NCI-H524 (cell line): ENCODE data around the gene AGXT.

Source experiments
- DNase-seq, 2 experiments: peaks; one replicate each; lab custom pipeline; 2025; lab: John Stamatoyannopoulos, UW

The AGXT gene

DNA sequence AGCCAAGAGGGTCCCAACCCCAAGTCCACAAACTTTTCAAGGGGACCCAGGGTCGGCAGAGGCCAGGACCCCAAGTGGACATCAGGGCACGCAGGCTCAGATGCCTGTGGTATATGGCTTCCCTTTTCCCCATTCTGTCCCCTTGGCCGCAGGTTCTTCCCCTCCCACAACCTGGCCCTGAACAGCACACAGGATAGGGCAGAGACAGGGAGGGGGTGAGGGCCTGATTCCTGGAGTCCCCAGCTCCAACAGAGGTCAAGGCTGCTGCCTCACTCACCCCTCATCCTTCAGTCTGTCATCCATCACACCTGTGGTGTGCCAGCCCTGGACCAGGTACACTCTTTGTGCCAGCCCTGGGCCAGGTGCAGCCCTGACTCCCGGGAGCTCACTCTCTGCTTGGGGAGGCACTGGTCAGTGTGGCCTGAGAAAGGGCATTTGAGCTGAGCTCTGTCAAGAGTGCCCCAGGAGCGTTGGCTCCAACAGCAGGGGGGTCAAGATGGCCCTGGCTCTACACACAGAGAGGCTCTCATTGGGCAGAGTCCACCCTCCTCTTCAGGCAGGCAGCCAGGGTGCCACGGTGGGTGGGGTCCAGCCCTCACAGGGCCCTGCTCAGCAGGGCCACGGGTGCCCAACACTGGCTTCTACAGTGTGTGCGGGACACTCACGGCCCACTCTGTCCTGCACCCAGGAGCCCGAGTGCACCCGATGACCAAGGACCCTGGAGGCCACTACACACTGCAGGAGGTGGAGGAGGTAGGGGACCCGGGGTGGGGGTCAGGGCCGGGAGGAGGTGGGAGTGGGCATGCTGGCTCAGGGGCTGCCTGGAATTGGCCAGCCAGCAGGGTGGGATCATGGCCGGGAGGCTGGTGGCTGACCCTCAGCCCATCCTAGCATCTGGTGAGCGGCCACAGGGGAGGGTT, 1.6 kb downstream of the AGXT start:
- DNase-seq, result no peak

DNA sequence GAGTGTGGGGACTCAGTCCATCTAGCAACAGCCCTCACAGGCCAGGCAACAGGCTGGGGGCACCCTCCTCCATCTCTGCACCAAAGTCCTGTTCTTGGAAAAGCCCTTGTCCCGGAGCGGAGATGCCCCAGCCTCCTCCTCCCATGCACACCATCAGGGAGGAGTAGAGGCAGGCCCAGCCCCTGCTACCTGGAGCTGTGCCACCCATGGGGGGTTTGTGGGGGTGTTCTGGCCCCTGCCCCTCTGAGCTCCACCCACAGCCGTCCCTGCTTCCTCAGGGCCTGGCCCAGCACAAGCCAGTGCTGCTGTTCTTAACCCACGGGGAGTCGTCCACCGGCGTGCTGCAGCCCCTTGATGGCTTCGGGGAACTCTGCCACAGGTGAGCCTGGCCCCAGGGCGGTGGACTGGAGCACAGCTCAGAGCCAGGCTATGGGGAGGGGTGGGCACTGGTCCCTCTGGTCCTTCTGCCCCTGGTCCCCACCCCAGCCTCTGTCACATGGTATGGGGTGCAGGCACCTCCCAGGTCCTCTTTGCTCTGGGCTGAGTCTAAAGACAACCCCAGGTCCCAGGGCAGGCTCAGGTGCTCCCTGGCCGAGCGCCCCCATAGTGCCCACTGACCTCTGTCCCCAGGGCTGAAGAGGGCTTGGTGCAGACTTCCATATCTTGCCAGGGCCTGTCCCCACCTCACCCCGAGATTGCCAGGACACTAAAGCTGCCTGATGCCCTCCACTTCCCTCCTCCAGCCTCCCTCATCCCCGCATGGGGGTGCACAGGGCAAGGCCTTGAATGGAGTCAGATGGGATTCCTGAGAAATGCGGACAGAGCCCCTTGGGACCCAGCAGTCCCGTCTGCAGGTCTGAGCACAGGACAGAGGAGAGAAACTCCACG, 2.7 kb downstream of the AGXT start:
- DNase-seq, result no peak

GRCh38 chr2:240872317-240873097, 3.9 kb downstream of the AGXT start:
- DNase-seq, result no peak

DNA sequence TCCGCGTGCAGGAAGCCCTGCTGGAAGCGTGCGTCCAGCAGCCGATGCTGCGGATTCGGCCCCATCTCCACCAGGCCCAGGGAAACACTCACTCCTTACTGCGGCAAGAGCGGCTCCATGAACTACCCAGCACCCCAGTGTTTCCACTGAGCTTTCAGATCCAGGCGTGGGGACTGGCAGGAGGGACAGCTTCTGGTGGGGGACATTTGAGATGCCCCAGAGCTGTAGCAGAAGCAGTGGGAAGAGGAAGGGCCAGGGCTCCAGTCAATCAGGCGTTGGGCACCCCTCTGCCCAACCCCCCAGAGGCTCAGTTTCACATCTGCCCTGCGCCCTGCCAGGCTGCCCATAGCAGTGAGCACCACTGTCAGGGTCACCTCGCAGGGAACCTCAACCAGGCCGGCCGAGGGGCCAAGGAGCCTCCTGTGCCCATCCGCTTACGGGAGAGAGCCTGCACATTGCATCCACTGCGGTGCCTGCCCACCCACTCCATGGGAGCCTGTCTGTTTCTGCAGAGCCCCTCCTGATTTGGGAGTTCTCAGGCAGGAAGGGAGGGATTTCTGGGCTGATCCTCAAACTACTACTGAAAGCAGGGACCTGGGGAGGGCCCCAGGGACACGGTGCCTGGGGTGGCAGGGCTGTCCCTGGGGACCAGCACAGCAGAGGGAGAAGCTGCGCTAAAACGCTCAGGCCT, 4.6 kb downstream of the AGXT start:
- no peak for DNase-seq

GRCh38 chr2:240873805-240874714, 5.4 kb downstream of the AGXT start:
- DNase-seq, result no peak

GRCh38 chr2:240874715-240875227, 6.1 kb downstream of the AGXT start:
- no peak for DNase-seq

- DNase-seq, result no peak
Measured at GRCh38 chr2:240875228-240876034, 6.8 kb downstream of the AGXT start.

DNA sequence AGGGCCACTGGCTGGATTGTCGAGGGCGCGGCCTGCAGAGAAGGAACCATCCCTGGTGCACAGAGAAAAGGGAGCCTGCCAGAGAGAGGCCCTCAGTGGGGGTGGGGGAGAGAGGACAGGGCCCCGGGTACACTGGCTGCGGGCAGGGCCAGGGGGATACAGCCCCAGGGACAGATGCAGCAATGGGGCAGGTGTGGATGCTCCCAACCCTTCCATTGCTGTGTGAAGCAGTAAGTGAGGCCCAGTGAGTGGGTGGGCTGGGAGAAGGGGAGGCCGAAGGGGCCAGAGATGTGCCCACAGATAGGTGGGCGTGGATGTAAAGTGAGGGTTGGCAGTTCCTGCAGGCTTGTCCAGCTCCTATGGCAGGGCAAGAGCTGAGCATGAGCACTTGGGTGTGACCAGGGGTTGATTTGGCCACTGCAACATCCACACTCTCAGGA, 7.4 kb downstream of the AGXT start:
- no peak for DNase-seq

- no peak for DNase-seq
Measured at GRCh38 chr2:240876475-240877251, 8.0 kb downstream of the AGXT start.

GRCh38 chr2:240877460-240878340, 9.1 kb downstream of the AGXT start:
- DNase-seq, result no peak

GRCh38 chr2:240878341-240878936, 9.8 kb downstream of the AGXT start:
- DNase-seq, result no peak

DNA sequence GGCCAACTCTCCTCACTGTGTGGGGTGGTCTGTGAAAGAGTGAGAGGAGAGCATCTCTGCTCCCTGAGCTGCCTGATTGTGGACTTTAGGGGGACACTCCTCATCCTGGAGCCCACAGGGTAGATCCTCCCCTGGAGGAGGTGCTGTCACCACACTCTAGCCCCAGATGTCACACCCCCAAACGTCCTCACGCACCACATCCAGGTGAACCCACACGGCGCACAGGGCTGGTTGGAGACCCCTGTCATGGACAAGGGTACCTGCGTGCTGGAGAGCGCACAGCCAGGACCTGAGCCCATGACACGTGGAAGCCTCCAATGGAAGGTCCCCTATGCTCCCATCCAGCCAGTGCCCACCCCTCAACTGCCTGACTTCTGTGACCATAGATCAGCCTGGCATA, 10.5 kb downstream of the AGXT start:
- DNase-seq, result no peak

DNA sequence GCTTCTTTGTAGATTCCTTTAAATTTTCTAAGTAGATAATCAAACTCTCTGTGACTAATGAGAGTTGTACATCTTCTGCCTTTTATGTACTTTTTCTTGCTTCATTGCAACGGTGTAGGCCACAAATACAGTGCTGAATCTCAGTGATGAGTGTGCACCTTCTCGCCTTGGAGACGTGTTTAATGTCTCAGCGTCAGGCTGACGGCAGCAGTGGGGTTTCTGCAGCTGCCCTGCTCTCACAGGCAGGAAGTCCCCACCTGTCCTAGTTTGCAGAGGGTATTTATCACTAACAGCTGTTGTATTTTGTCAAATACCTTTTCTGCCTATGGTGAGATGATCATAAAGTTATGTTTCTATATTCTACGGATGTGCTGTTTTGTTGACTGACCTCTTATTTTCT, 13.3 kb downstream of the AGXT start:
- DNase-seq, result peak in 1 of 2 experiments; percentile 52

DNA sequence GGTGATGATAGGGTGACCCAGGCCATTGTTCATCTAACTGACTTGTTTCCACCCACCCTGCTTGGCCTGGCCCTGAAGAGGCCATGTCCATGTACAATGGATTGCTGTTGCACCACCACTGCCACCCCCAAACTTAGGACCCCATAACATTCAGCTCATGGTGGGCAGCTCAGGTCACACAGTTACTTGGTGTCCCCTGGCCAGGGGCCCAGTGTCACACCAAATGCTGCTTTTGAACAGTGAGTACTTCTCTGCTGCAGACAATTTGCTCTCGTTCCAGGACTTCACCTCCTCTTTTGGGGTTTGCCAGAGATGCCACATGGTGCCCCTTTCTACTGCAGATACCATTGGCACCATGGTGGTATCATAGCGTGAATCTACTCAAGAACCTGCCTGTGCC, 15.6 kb downstream of the AGXT start:
- no peak for DNase-seq

GRCh38 chr2:240884745-240885144, 16.1 kb downstream of the AGXT start:
- no peak for DNase-seq

- DNase-seq, result peak in 1 of 2 experiments; percentile 16
Measured at GRCh38 chr2:240885566-240885965, 16.9 kb downstream of the AGXT start.

- DNase-seq, result no peak
Measured at GRCh38 chr2:240886023-240886565, 17.5 kb downstream of the AGXT start.
